Mesenteric fat pad (tissue), 1 donor: ENCODE results near the gene NOS1. TPM values are rescaled to one million over a fixed set of nuclear protein-coding genes. Genes with fewer than 3 reads are reported as not detected.
"Not testable (repeated sequence)": the region's sequence is repeated elsewhere in the genome, so short reads cannot be mapped to it uniquely, and the experiment has no call there.

Source experiments
- DNase-seq: peaks from one replicate; pipeline ENCODE4 v3.0.0-alpha.2; 2020; ENCODE audit warnings: low spot score
- total RNA-seq: library from RNA; stranded (reverse); fragmentation: NEBNext Ultra II Directional; extraction: Animal tissue kit (Norgen Biotek cat#: 25700); gene quantifications from one replicate; pipeline ENCODE4 v1.2.1, GENCODE V29; 2021
- donor health status: DM: yes; HTN: yes; CAD: no.

Gene NOS1
- total RNA-seq, 1 donor from 2014 or later, result 0.10 TPM

- no peak for DNase-seq
Observed at GRCh38 chr12:117273091-117273490, 88.3 kb downstream of the NOS1 start.

GRCh38 chr12:117272690-117273089 lies 88.7 kb downstream of the NOS1 start:
- DNase-seq, result no peak

- no peak for DNase-seq
Observed at GRCh38 chr12:117262749-117263148, 98.7 kb downstream of the NOS1 start.

- no peak for DNase-seq
Observed at GRCh38 chr12:117261247-117261646, 100.2 kb downstream of the NOS1 start.

GRCh38 chr12:117255386-117255785 lies 106.0 kb downstream of the NOS1 start:
- no peak for DNase-seq

- no peak for DNase-seq
Observed at GRCh38 chr12:117243488-117243887, 117.9 kb downstream of the NOS1 start.

- no peak for DNase-seq
Observed at GRCh38 chr12:117241697-117242096, 119.7 kb downstream of the NOS1 start.

- DNase-seq, result no peak
Observed at GRCh38 chr12:117240081-117240755, 121.2 kb downstream of the NOS1 start.

GRCh38 chr12:117236456-117237001 lies 124.9 kb downstream of the NOS1 start:
- DNase-seq, result peak; percentile 93

- no peak for DNase-seq
Observed at GRCh38 chr12:117235261-117235660, 126.2 kb downstream of the NOS1 start.

- DNase-seq, result no peak
Observed at GRCh38 chr12:117234441-117234840, 127.0 kb downstream of the NOS1 start.

GRCh38 chr12:117231750-117232149 lies 129.7 kb downstream of the NOS1 start:
- DNase-seq, result no peak

GRCh38 chr12:117228239-117228638 lies 133.2 kb downstream of the NOS1 start:
- DNase-seq, result no peak

- no peak for DNase-seq
Observed at GRCh38 chr12:117227000-117227653, 134.3 kb downstream of the NOS1 start.

GRCh38 chr12:117226505-117226904 lies 134.9 kb downstream of the NOS1 start:
- no peak for DNase-seq

- DNase-seq, result no peak
Observed at GRCh38 chr12:117225179-117225578, 136.2 kb downstream of the NOS1 start.

GRCh38 chr12:117220947-117221346 lies 140.5 kb downstream of the NOS1 start:
- DNase-seq, result not testable (repeated sequence)

GRCh38 chr12:117218149-117218548 lies 143.3 kb downstream of the NOS1 start:
- DNase-seq, result no peak

GRCh38 chr12:117216686-117217085 lies 144.7 kb downstream of the NOS1 start:
- no peak for DNase-seq

- no peak for DNase-seq
Observed at GRCh38 chr12:117214797-117215196, 146.6 kb downstream of the NOS1 start.

GRCh38 chr12:117213295-117213808 lies 148.1 kb downstream of the NOS1 start:
- no peak for DNase-seq

- no peak for DNase-seq
Observed at GRCh38 chr12:117212563-117213190, 148.7 kb downstream of the NOS1 start.
